Neural progenitor cell (in vitro differentiated cells): ENCODE data around the gene ADGRF1. TPM values are rescaled to one million over a fixed set of nuclear protein-coding genes. Genes with fewer than 3 reads are reported as not detected.

Source experiments
- DNase-seq: peaks from one replicate; pipeline ENCODE4 v3.0.0-alpha.2; 2016; ENCODE audit warnings: low spot score
- H2AFZ ChIP-seq: fragments of 200-600 bp; sonication (generic); replicated peaks from 2 replicates; pipeline ENCODE4 v1.6.1; 2016; ENCODE audit warnings: antibody characterized with exemption
- H3F3A ChIP-seq: fragments of 200-600 bp; sonication (generic); 2 replicates; pipeline ENCODE4 v1.6.1; 2016; ENCODE audit warnings: antibody characterized with exemption, low read depth
- H3K27ac ChIP-seq: fragments of 200-600 bp; sonication (generic); 2 replicates; pipeline ENCODE4 v1.5.1; 2016; ENCODE audit warnings: mild to moderate bottlenecking
- H3K27me3 ChIP-seq: fragments of 200-600 bp; sonication (generic); 2 replicates; pipeline ENCODE4 v1.6.1; 2016; ENCODE audit warnings: mild to moderate bottlenecking, moderate library complexity
- H3K36me3 ChIP-seq: fragments of 200-600 bp; sonication (generic); 2 replicates; pipeline ENCODE4 v1.5.1; 2016
- H3K4me1 ChIP-seq: fragments of 200-600 bp; sonication (generic); 2 replicates; pipeline ENCODE4 v1.6.1; 2016; ENCODE audit warnings: mixed run types
- H3K4me2 ChIP-seq: fragments of 200-600 bp; sonication (generic); 2 replicates; pipeline ENCODE4 v1.6.1; 2016
- H3K4me3 ChIP-seq: fragments of 200-600 bp; sonication (generic); 2 replicates; pipeline ENCODE4 v1.5.1; 2016
- H3K79me2 ChIP-seq: fragments of 200-600 bp; sonication (generic); 2 replicates; pipeline ENCODE4 v1.6.1; 2016; ENCODE audit warnings: low read depth
- H3K9ac ChIP-seq: fragments of 200-600 bp; sonication (generic); 2 replicates; pipeline ENCODE4 v1.6.1; 2016
- H3K9me3 ChIP-seq: fragments of 200-600 bp; sonication (generic); 2 replicates; pipeline ENCODE4 v1.5.1; 2016; ENCODE audit warnings: low read depth
- H4K20me1 ChIP-seq: fragments of 200-600 bp; sonication (generic); 2 replicates; pipeline ENCODE4 v1.6.1; 2016; ENCODE audit warnings: low read depth
- H3K27ac Mint-ChIP-seq: 3 replicates; pipeline ENCODE4 v1.8.0; 2021; ENCODE audit warnings: mixed read lengths
- H3K27me3 Mint-ChIP-seq: 2 replicates; pipeline ENCODE4 v1.8.0; 2022; ENCODE audit warnings: low read depth, mild to moderate bottlenecking, inconsistent platforms, moderate library complexity, mixed read lengths; ENCODE audit not compliant: insufficient read depth
- H3K36me3 Mint-ChIP-seq: 3 replicates; pipeline ENCODE4 v1.8.0; 2021; ENCODE audit warnings: mixed read lengths
- H3K4me1 Mint-ChIP-seq: 3 replicates; pipeline ENCODE4 v1.8.0; 2021; ENCODE audit warnings: mixed read lengths
- H3K4me3 Mint-ChIP-seq: 3 replicates; pipeline ENCODE4 v1.8.0; 2021; ENCODE audit warnings: mild to moderate bottlenecking, moderate library complexity, mixed read lengths
- H3K9me3 Mint-ChIP-seq: 3 replicates; pipeline ENCODE4 v1.8.0; 2020; ENCODE audit warnings: mixed read lengths
- EZH2 ChIP-seq: fragments of 200-600 bp; sonication (generic); IDR thresholded peaks from 2 replicates; pipeline ENCODE4 v1.6.1; 2017; ENCODE audit warnings: antibody characterized with exemption, mild to moderate bottlenecking, moderate library complexity
- EZH2phosphoT487 ChIP-seq: fragments of 200-600 bp; sonication (generic); IDR thresholded peaks from 2 replicates; pipeline ENCODE4 v1.6.1; 2017; ENCODE audit warnings: antibody characterized with exemption
- total RNA-seq: library from RNA; depleted of rRNA; stranded (reverse); fragments of >200 nt; gene quantifications from 2 replicates; pipeline ENCODE4 v1.2.3, GENCODE V29; 2015; ENCODE audit warnings: low replicate concordance
- TF ChIP-seq, protein P1 (sequence below): fragments of 200-600 bp; sonication (generic); IDR thresholded peaks from 2 replicates; pipeline ENCODE4 v1.5.1; 2017; ENCODE audit warnings: antibody characterized with exemption, mild to moderate bottlenecking

Gene ADGRF1
- total RNA-seq, 1 donor from 2014 or later, result not detected

DNA sequence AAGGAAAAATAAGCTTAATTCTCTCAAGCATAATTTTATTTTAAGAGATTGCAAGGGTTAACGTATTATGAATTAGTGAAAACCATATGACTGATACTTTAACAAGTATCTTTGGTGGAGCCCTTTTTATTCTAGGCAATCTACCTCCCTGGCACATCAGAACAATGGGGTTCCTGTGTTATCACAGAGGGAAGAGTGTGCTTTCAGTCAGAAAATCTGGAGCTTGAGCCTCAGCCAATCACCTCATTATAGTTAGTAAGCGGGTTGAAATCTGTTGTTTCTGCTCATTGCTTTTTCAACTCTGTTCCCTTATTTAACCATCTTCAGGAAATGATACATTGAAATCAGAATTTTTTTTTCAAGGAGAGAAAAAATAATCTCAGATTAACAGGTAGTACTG lies 391 bp downstream of the ADGRF1 start:
- Mint-ChIP-seq H3K9me3 (no peaks in the 10 kb centered on the region), H3K4me1 (no peaks in the 10 kb centered on the region), H3K27ac (no peak overlapping the region), H3K27me3 (no peaks in the 10 kb centered on the region), H3K36me3 (no peaks in the 10 kb centered on the region), H3K4me3 (no peak overlapping the region)
- H4K20me1 ChIP-seq, result no peaks in the 10 kb centered on the region
- peaks cover 7% of the 10 kb centered on the region for H3K4me1 ChIP-seq
- TF ChIP-seq EZH2phosphoT487 (no peak), EZH2 (no peak)
- TF ChIP-seq, protein P1, sequence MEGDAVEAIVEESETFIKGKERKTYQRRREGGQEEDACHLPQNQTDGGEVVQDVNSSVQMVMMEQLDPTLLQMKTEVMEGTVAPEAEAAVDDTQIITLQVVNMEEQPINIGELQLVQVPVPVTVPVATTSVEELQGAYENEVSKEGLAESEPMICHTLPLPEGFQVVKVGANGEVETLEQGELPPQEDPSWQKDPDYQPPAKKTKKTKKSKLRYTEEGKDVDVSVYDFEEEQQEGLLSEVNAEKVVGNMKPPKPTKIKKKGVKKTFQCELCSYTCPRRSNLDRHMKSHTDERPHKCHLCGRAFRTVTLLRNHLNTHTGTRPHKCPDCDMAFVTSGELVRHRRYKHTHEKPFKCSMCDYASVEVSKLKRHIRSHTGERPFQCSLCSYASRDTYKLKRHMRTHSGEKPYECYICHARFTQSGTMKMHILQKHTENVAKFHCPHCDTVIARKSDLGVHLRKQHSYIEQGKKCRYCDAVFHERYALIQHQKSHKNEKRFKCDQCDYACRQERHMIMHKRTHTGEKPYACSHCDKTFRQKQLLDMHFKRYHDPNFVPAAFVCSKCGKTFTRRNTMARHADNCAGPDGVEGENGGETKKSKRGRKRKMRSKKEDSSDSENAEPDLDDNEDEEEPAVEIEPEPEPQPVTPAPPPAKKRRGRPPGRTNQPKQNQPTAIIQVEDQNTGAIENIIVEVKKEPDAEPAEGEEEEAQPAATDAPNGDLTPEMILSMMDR, result no peak
- no peak overlapping the region for H3K4me3 ChIP-seq
- H3K36me3 ChIP-seq, result no peaks in the 10 kb centered on the region
- no peak overlapping the region for H2AFZ ChIP-seq
- H3K9ac ChIP-seq, result no peak overlapping the region
- H3K9me3 ChIP-seq, result no peaks in the 10 kb centered on the region
- H3K4me2 ChIP-seq, result peak overlapping the region; percentile 9
- no peaks in the 10 kb centered on the region for H3K79me2 ChIP-seq
- H3K27me3 ChIP-seq, result no peaks in the 10 kb centered on the region
- H3K27ac ChIP-seq, result no peak overlapping the region
- peak; percentile 15 for DNase-seq
- H3F3A ChIP-seq, result no peaks in the 10 kb centered on the region

DNA sequence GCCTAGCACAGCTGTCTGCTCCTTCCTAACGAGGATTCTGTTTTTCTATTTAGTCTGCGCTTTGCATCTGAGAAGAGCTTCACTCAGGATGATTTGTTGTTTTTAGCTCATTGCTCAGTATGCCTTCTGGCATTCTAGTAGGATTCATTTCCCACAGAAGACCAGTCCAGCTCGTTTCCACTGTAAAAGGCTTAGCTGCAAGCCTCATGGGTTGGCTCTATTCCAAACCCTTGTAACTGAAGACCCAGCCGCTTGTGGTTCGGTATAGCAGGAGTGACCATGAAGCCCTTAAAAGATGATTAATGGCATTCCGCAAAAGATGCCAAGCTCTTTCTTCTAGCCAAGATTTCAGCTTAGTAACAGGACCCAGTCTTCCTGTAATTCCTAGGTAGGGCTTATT lies 7.2 kb downstream of the ADGRF1 start:
- Histone ChIP-seq H3K27me3 (no peaks in the 10 kb centered on the region), H3K9me3 (no peaks in the 10 kb centered on the region), H3F3A (peaks cover 5% of the 10 kb centered on the region), H3K79me2 (no peaks in the 10 kb centered on the region), H2AFZ (peak overlapping the region; percentile 59), H3K4me2 (no peak overlapping the region), H3K4me1 (peaks cover 8% of the 10 kb centered on the region), H3K27ac (no peak overlapping the region), H3K36me3 (no peaks in the 10 kb centered on the region), H3K4me3 (no peak overlapping the region), H3K9ac (no peak overlapping the region), H4K20me1 (no peaks in the 10 kb centered on the region)
- no peaks in the 10 kb centered on the region for H3K36me3 Mint-ChIP-seq
- peak; percentile 8 for DNase-seq
- no peak for TF ChIP-seq EZH2
- no peak for TF ChIP-seq EZH2phosphoT487
- TF ChIP-seq, protein P1, result no peak
- no peak overlapping the region for H3K4me3 Mint-ChIP-seq
- no peaks in the 10 kb centered on the region for H3K27me3 Mint-ChIP-seq
- no peaks in the 10 kb centered on the region for H3K4me1 Mint-ChIP-seq
- no peaks in the 10 kb centered on the region for H3K9me3 Mint-ChIP-seq
- H3K27ac Mint-ChIP-seq, result no peak overlapping the region

DNA sequence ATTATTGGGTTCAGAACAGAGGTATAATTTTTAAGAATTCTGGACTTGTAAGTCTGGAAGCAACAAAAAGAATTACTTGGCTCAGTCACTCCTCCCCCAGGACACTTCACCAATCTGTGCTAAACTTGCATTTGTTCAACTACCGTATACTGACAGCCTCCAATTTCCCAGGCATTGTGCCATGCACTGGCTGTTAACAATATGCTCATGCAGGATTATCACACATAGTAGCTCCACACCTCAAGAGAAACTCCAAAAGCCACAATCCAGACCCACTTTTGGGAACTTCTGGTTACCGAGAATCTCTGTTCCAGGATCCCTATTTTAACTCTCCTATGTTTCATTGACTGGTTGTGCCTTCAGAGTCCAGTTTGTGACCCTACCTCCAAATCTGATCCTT lies 7.7 kb downstream of the ADGRF1 start:
- Histone ChIP-seq H3K36me3 (no peaks in the 10 kb centered on the region), H3K4me1 (peaks cover 8% of the 10 kb centered on the region), H3K4me2 (no peak overlapping the region), H3F3A (peaks cover 5% of the 10 kb centered on the region), H4K20me1 (no peaks in the 10 kb centered on the region), H3K79me2 (no peaks in the 10 kb centered on the region), H3K9ac (no peak overlapping the region), H3K4me3 (no peak overlapping the region), H3K27me3 (no peaks in the 10 kb centered on the region), H2AFZ (peak overlapping the region; percentile 59), H3K9me3 (no peaks in the 10 kb centered on the region), H3K27ac (no peak overlapping the region)
- H3K4me1 Mint-ChIP-seq, result no peaks in the 10 kb centered on the region
- DNase-seq, result no peak
- no peaks in the 10 kb centered on the region for H3K36me3 Mint-ChIP-seq
- no peak overlapping the region for H3K27ac Mint-ChIP-seq
- H3K9me3 Mint-ChIP-seq, result no peaks in the 10 kb centered on the region
- no peaks in the 10 kb centered on the region for H3K27me3 Mint-ChIP-seq
- H3K4me3 Mint-ChIP-seq, result no peak overlapping the region
- no peak for TF ChIP-seq EZH2phosphoT487
- TF ChIP-seq, protein P1, result no peak
- no peak for TF ChIP-seq EZH2
